HL-60 (cell line): ENCODE results near the gene EBF3.

ENCODE experiments used
- DNase-seq, 2 experiments: peaks; one replicate each; pipeline ENCODE4 v3.0.0-alpha.2; 2010 to 2020; ENCODE audit warnings: low read depth in 1 of 2, low spot score in 1 of 2
- H3K27ac ChIP-seq: fragments of 250-450 bp; sonication (Bioruptor Pico); replicated peaks from 2 replicates; pipeline ENCODE4 v1.5.1; 2020; ENCODE audit warnings: mild to moderate bottlenecking, moderate library complexity
- H3K27me3 ChIP-seq: fragments of 250-450 bp; sonication (Bioruptor Pico); 2 replicates; pipeline ENCODE4 v1.5.1; 2021; ENCODE audit warnings: mild to moderate bottlenecking, moderate library complexity; ENCODE audit not compliant: insufficient read depth, poor library complexity, severe bottlenecking
- H3K4me3 ChIP-seq: replicated peaks from 2 replicates; pipeline ENCODE4 v1.5.1; 2011; ENCODE audit warnings: mild to moderate bottlenecking, control low read depth, low read length; ENCODE audit not compliant: insufficient read depth
- CTCF ChIP-seq: IDR thresholded peaks from one replicate; pipeline ENCODE4 v1.5.1; 2011; ENCODE audit warnings: low read length, control low read depth, inconsistent platforms; ENCODE audit not compliant: insufficient read depth
- GABPA ChIP-seq: IDR thresholded peaks from 2 replicates; pipeline ENCODE4 v1.6.1; 2012; ENCODE audit warnings: low read depth
- POLR2AphosphoS5 ChIP-seq: IDR thresholded peaks from 2 replicates; pipeline ENCODE4 v1.6.1; 2012; ENCODE audit warnings: low read depth
- REST ChIP-seq: IDR thresholded peaks from 2 replicates; pipeline ENCODE4 v1.6.1; 2012; ENCODE audit warnings: low read depth; ENCODE audit not compliant: insufficient replicate concordance
- SPI1 ChIP-seq: IDR thresholded peaks from 2 replicates; pipeline ENCODE4 v1.6.1; 2012; ENCODE audit warnings: low read depth, mild to moderate bottlenecking, borderline replicate concordance

The EBF3 gene

GRCh38 chr10:129833994-129834739 lies 129.9 kb downstream of the EBF3 start:
- TF ChIP-seq CTCF, result no peak
- no peak for TF ChIP-seq POLR2AphosphoS5
- TF ChIP-seq SPI1, result no peak
- TF ChIP-seq GABPA, result no peak
- TF ChIP-seq REST, result no peak
- no peak for DNase-seq
- H3K4me3 ChIP-seq, result no peak overlapping the region
- H3K27ac ChIP-seq, result no peak overlapping the region
- no peaks in the 10 kb centered on the region for H3K27me3 ChIP-seq

GRCh38 chr10:129833468-129833950 lies 130.6 kb downstream of the EBF3 start:
- TF ChIP-seq SPI1 (no peak), POLR2AphosphoS5 (no peak), CTCF (no peak), GABPA (no peak)
- DNase-seq, result no peak
- Histone ChIP-seq H3K27ac (no peak overlapping the region), H3K4me3 (no peak overlapping the region), H3K27me3 (no peaks in the 10 kb centered on the region)

GRCh38 chr10:129832573-129833467 lies 131.3 kb downstream of the EBF3 start:
- no peak for DNase-seq
- Histone ChIP-seq H3K27me3 (no peaks in the 10 kb centered on the region), H3K4me3 (no peak overlapping the region), H3K27ac (no peak overlapping the region)
- TF ChIP-seq POLR2AphosphoS5 (no peak), SPI1 (no peak), GABPA (no peak), REST (no peak), CTCF (no peak)
